Measurements from ENCODE around the gene NPR1.
"Not testable (repeated sequence)": the region's sequence is repeated elsewhere in the genome, so short reads cannot be mapped to it uniquely, and the experiment has no call there.

NPR1 gene

GRCh38 chr1:153699768-153700167 is 21.3 kb downstream of the NPR1 start:
- Histone ChIP-seq H3K36me3 (ENCODE audit: control insufficient read depth, insufficient read depth, low read length) (no peaks in the 10 kb centered on the region), H3K27me3 (replicated peaks; ENCODE audit: control insufficient read depth, insufficient read depth, low read length) (no peaks in the 10 kb centered on the region), H3K4me3 (replicated peaks; ENCODE audit: low read depth, low read length) (no peak overlapping the region)
- no peak for DNase-seq (ENCODE audit: extremely low read depth, insufficient read length)
- TF ChIP-seq CTCF (IDR thresholded peaks at IDR 0.05; ENCODE audit: insufficient read depth, low read length, poor library complexity, severe bottlenecking), result no peak

- no peak overlapping the region for H3K4me3 ChIP-seq (replicated peaks; ENCODE audit: low read depth, low read length)
- no peak for TF ChIP-seq CTCF (IDR thresholded peaks at IDR 0.05; ENCODE audit: insufficient read depth, low read length, poor library complexity, severe bottlenecking)
- no peak for DNase-seq (ENCODE audit: extremely low read depth, insufficient read length)
- no peaks in the 10 kb centered on the region for H3K27me3 ChIP-seq (replicated peaks; ENCODE audit: control insufficient read depth, insufficient read depth, low read length)
- H3K36me3 ChIP-seq (ENCODE audit: control insufficient read depth, insufficient read depth, low read length), result no peaks in the 10 kb centered on the region
Measured at GRCh38 chr1:153705484-153705883, 27.0 kb downstream of the NPR1 start.

GRCh38 chr1:153711026-153711425 is 32.5 kb downstream of the NPR1 start:
- no peak for DNase-seq (ENCODE audit: extremely low read depth, insufficient read length)
- Histone ChIP-seq H3K27me3 (replicated peaks; ENCODE audit: control insufficient read depth, insufficient read depth, low read length) (no peaks in the 10 kb centered on the region), H3K4me3 (replicated peaks; ENCODE audit: low read depth, low read length) (no peak overlapping the region), H3K36me3 (ENCODE audit: control insufficient read depth, insufficient read depth, low read length) (no peaks in the 10 kb centered on the region)
- TF ChIP-seq CTCF (IDR thresholded peaks at IDR 0.05; ENCODE audit: insufficient read depth, low read length, poor library complexity, severe bottlenecking), result no peak

- not testable (repeated sequence) for H3K36me3 ChIP-seq (ENCODE audit: control insufficient read depth, insufficient read depth, low read length); H3K27me3 ChIP-seq (replicated peaks; ENCODE audit: control insufficient read depth, insufficient read depth, low read length); H3K4me3 ChIP-seq (replicated peaks; ENCODE audit: low read depth, low read length); DNase-seq (ENCODE audit: extremely low read depth, insufficient read length)
Measured at GRCh38 chr1:153716211-153716610, 37.7 kb downstream of the NPR1 start.

GRCh38 chr1:153717330-153717729 is 38.8 kb downstream of the NPR1 start:
- Histone ChIP-seq H3K27me3 (replicated peaks; ENCODE audit: control insufficient read depth, insufficient read depth, low read length) (no peaks in the 10 kb centered on the region), H3K36me3 (ENCODE audit: control insufficient read depth, insufficient read depth, low read length) (no peaks in the 10 kb centered on the region), H3K4me3 (replicated peaks; ENCODE audit: low read depth, low read length) (no peak overlapping the region)
- no peak for TF ChIP-seq CTCF (IDR thresholded peaks at IDR 0.05; ENCODE audit: insufficient read depth, low read length, poor library complexity, severe bottlenecking)
- no peak for DNase-seq (ENCODE audit: extremely low read depth, insufficient read length)

GRCh38 chr1:153723687-153724086 is 45.2 kb downstream of the NPR1 start:
- Histone ChIP-seq H3K36me3 (ENCODE audit: control insufficient read depth, insufficient read depth, low read length) (no peaks in the 10 kb centered on the region), H3K27me3 (replicated peaks; ENCODE audit: control insufficient read depth, insufficient read depth, low read length) (no peaks in the 10 kb centered on the region), H3K4me3 (replicated peaks; ENCODE audit: low read depth, low read length) (no peak overlapping the region)
- DNase-seq (ENCODE audit: extremely low read depth, insufficient read length), result no peak
- TF ChIP-seq CTCF (IDR thresholded peaks at IDR 0.05; ENCODE audit: insufficient read depth, low read length, poor library complexity, severe bottlenecking), result no peak

- not testable (repeated sequence) for H3K27me3 ChIP-seq (replicated peaks; ENCODE audit: control insufficient read depth, insufficient read depth, low read length); H3K4me3 ChIP-seq (replicated peaks; ENCODE audit: low read depth, low read length); DNase-seq (ENCODE audit: extremely low read depth, insufficient read length); H3K36me3 ChIP-seq (ENCODE audit: control insufficient read depth, insufficient read depth, low read length)
Measured at GRCh38 chr1:153724634-153725033, 46.1 kb downstream of the NPR1 start.

Data from GM06990 (cell line).